H1 (cell line): ENCODE data around the gene VIT. TPM values are rescaled to one million over a fixed set of nuclear protein-coding genes. Genes with fewer than 3 reads are reported as not detected.

Experiments
- CTCF ChIA-PET: fragments of 300-600 bp; sonication (Branson Sonifier 250); formaldehyde crosslinking; loops from one replicate; lab custom pipeline; 2021; ENCODE audit not compliant: partially characterized antibody; lab: Charles Lee
- POLR2A ChIA-PET: fragments of 300-600 bp; sonication (Branson Sonifier 250); formaldehyde crosslinking; loops from one replicate; lab custom pipeline; 2021; ENCODE audit warnings: inconsistent platforms; ENCODE audit not compliant: partially characterized antibody; lab: Charles Lee
- DNase-seq, 2 experiments: peaks; one replicate each; pipeline versions ENCODE4 v3.0.0 to v3.0.0-alpha.2; 2010 to 2022; ENCODE audit warnings: low spot score in 2 of 2, low read depth in 1 of 2, mixed read lengths in 1 of 2
- FAIRE-seq: peaks from 2 replicates; lab custom pipeline; 2011; peaks lifted over from hg19 to GRCh38; lab: Jason Lieb, UNC
- H2AFZ ChIP-seq: 2 replicates; pipeline ENCODE4 v1.8.1; 2012; ENCODE audit warnings: low read length, inconsistent platforms
- H2AK5ac ChIP-seq: 2 replicates; pipeline ENCODE4 v1.6.1; 2013; ENCODE audit warnings: low read depth, low read length
- H2BK120ac ChIP-seq: replicated peaks from 2 replicates; pipeline ENCODE3; 2013; ENCODE audit warnings: low read depth, low read length, inconsistent platforms
- H2BK12ac ChIP-seq: 2 replicates; pipeline ENCODE4 v1.6.1; 2013; ENCODE audit warnings: low read depth, low read length
- H2BK15ac ChIP-seq: 2 replicates; pipeline ENCODE4 v1.6.1; 2013; ENCODE audit warnings: low read length
- H2BK20ac ChIP-seq: 2 replicates; pipeline ENCODE4 v1.6.1; 2013; ENCODE audit warnings: low read length
- H2BK5ac ChIP-seq: 2 replicates; pipeline ENCODE4 v1.6.1; 2013; ENCODE audit warnings: low read depth, low read length
- H3K14ac ChIP-seq: 2 replicates; pipeline ENCODE4 v1.6.1; 2013; ENCODE audit warnings: inconsistent platforms; ENCODE audit not compliant: insufficient read length
- H3K18ac ChIP-seq: 2 replicates; pipeline ENCODE4 v1.6.1; 2013; ENCODE audit warnings: low read length; ENCODE audit errors: extremely low read depth
- H3K23ac ChIP-seq: 2 replicates; pipeline ENCODE4 v1.6.1; 2013; ENCODE audit warnings: inconsistent platforms; ENCODE audit not compliant: insufficient read length
- H3K23me2 ChIP-seq: 2 replicates; pipeline ENCODE4 v1.6.1; 2013; ENCODE audit warnings: low read depth, low read length
- H3K27ac ChIP-seq: 2 replicates; pipeline ENCODE4 v1.6.1; 2011; ENCODE audit warnings: low read depth, low read length, inconsistent platforms
- H3K27me3 ChIP-seq, 4 experiments: replicated peaks in 1 of 4; 1 replicate in 1 of 4; 2 replicates in 3 of 4; pipeline versions ENCODE4 v1.6.1 to v1.8.1; 2011 to 2013; ENCODE audit warnings: low read length in 3 of 4, mild to moderate bottlenecking in 3 of 4, inconsistent platforms in 2 of 4, mixed read lengths in 2 of 4, moderate library complexity in 1 of 4; ENCODE audit not compliant: control insufficient read depth in 3 of 4, insufficient read depth in 3 of 4; ENCODE audit errors: extremely low read depth in 1 of 4
- H3K36me3 ChIP-seq, 4 experiments: 2 replicates each; pipeline versions ENCODE4 v1.6.1 to v1.8.1; 2011 to 2013; ENCODE audit warnings: mild to moderate bottlenecking in 4 of 4, low read length in 3 of 4, moderate library complexity in 2 of 4, control low read depth in 1 of 4, inconsistent platforms in 1 of 4; ENCODE audit not compliant: insufficient read depth in 4 of 4, control insufficient read depth in 2 of 4
- H3K4ac ChIP-seq: replicated peaks from 2 replicates; pipeline ENCODE3; 2013; ENCODE audit warnings: low read length, low read depth, mixed read lengths, inconsistent platforms; ENCODE audit not compliant: insufficient read length
- H3K4me1 ChIP-seq, 4 experiments: replicated peaks in 1 of 4; 1 replicate in 1 of 4; 2 replicates in 3 of 4; pipeline versions ENCODE4 v1.6.1 to v1.8.1; 2011 to 2013; ENCODE audit warnings: low read length in 3 of 4, inconsistent platforms in 2 of 4, mixed read lengths in 1 of 4; ENCODE audit not compliant: insufficient read depth in 4 of 4, control insufficient read depth in 3 of 4
- H3K4me2 ChIP-seq, 2 experiments: 2 replicates each; pipeline versions ENCODE4 v1.6.1 to v1.8.1; 2011 to 2013; ENCODE audit warnings: low read depth in 2 of 2, low read length in 2 of 2, control low read depth in 1 of 2, inconsistent platforms in 1 of 2, mild to moderate bottlenecking in 1 of 2; ENCODE audit not compliant: insufficient read depth in 1 of 2
- H3K4me3 ChIP-seq, 4 experiments: fragments of 200-600, 300-600 bp in 1 of 4; sonication (generic), shearing (Covaris generic), sonication (Bioruptor Twin) in 1 of 4; 2 replicates each; pipeline versions ENCODE4 v1.5.1 to v1.8.1; 2011 to 2016; ENCODE audit warnings: low read length in 4 of 4, low read depth in 3 of 4, control low read depth in 2 of 4, inconsistent platforms in 2 of 4, mild to moderate bottlenecking in 2 of 4, mixed read lengths in 1 of 4, moderate library complexity in 1 of 4; ENCODE audit not compliant: insufficient read depth in 2 of 4; ENCODE audit errors: extremely low read depth in 1 of 4
- H3K56ac ChIP-seq: replicated peaks from 2 replicates; pipeline ENCODE3; 2013; ENCODE audit warnings: low read depth, mild to moderate bottlenecking, mixed read lengths, low read length, inconsistent platforms; ENCODE audit not compliant: insufficient read length
- H3K79me1 ChIP-seq: 2 replicates; pipeline ENCODE4 v1.6.1; 2013; ENCODE audit warnings: low read depth, low read length, control low read depth
- H3K79me2 ChIP-seq, 2 experiments: 2 replicates each; pipeline versions ENCODE4 v1.6.1 to v1.8.1; 2012 to 2013; ENCODE audit warnings: low read length in 2 of 2, mild to moderate bottlenecking in 2 of 2, inconsistent platforms in 1 of 2; ENCODE audit not compliant: insufficient read depth in 2 of 2, control insufficient read depth in 1 of 2
- H3K9ac ChIP-seq, 4 experiments: replicated peaks in 1 of 4; 1 replicate in 1 of 4; 2 replicates in 3 of 4; pipeline versions ENCODE4 v1.6.1 to v1.8.1; 2011 to 2013; ENCODE audit warnings: low read depth in 3 of 4, low read length in 3 of 4, control low read depth in 2 of 4, mild to moderate bottlenecking in 2 of 4, moderate library complexity in 2 of 4, inconsistent platforms in 1 of 4; ENCODE audit errors: extremely low read depth in 1 of 4
- H3K9me3 ChIP-seq, 2 experiments: 2 replicates each; pipeline versions ENCODE4 v1.6.1 to v1.8.1; 2012 to 2013; ENCODE audit warnings: mild to moderate bottlenecking in 2 of 2, moderate library complexity in 2 of 2, control low read depth in 1 of 2, inconsistent platforms in 1 of 2, low read depth in 1 of 2, low read length in 1 of 2, mixed read lengths in 1 of 2; ENCODE audit not compliant: insufficient read depth in 2 of 2
- H4K20me1 ChIP-seq, 2 experiments: replicated peaks in 1 of 2; 2 replicates each; pipeline versions ENCODE3 to v1.8.1; 2011 to 2013; ENCODE audit warnings: inconsistent platforms in 2 of 2, low read length in 2 of 2, mild to moderate bottlenecking in 1 of 2; ENCODE audit not compliant: insufficient read depth in 2 of 2, control insufficient read depth in 1 of 2
- H4K5ac ChIP-seq: 2 replicates; pipeline ENCODE4 v1.6.1; 2013; ENCODE audit warnings: low read length, low read depth, mixed read lengths, inconsistent platforms; ENCODE audit not compliant: insufficient read length
- H4K8ac ChIP-seq: 2 replicates; pipeline ENCODE4 v1.8.0; 2013; ENCODE audit warnings: mild to moderate bottlenecking, moderate library complexity, low read length, inconsistent platforms; ENCODE audit not compliant: insufficient read depth; ENCODE audit errors: extremely low read depth
- H4K91ac ChIP-seq: replicated peaks from 2 replicates; pipeline ENCODE3; 2013; ENCODE audit warnings: low read length, mixed read lengths, inconsistent platforms; ENCODE audit not compliant: insufficient read length
- CREB1 ChIP-seq: IDR thresholded peaks from 2 replicates; pipeline ENCODE4 v1.6.1; 2012; ENCODE audit warnings: inconsistent platforms
- EP300 ChIP-seq, 2 experiments: IDR thresholded peaks; 1 replicate in 1 of 2; 2 replicates in 1 of 2; pipeline ENCODE4 v1.6.1; 2011 to 2012; ENCODE audit warnings: low read depth in 2 of 2, low read length in 2 of 2, mild to moderate bottlenecking in 2 of 2, borderline replicate concordance in 1 of 2, inconsistent platforms in 1 of 2, moderate library complexity in 1 of 2
- FOSL1 ChIP-seq: IDR thresholded peaks from 2 replicates; pipeline ENCODE4 v1.6.1; 2011; ENCODE audit warnings: mild to moderate bottlenecking, low read depth, low read length, moderate library complexity; ENCODE audit not compliant: insufficient read depth
- JUND ChIP-seq: IDR thresholded peaks from 2 replicates; pipeline ENCODE4 v1.6.1; 2011; ENCODE audit warnings: mild to moderate bottlenecking, improper control_type of control experiment, low read length
- POU5F1 ChIP-seq: IDR thresholded peaks from 2 replicates; pipeline ENCODE4 v1.6.1; 2011; ENCODE audit warnings: low read depth, mild to moderate bottlenecking, low read length, moderate library complexity
- RBBP5 ChIP-seq: IDR thresholded peaks from 2 replicates; pipeline ENCODE4 v1.7.1; 2012; ENCODE audit warnings: low read depth, mild to moderate bottlenecking, inconsistent platforms, low read length, moderate library complexity, borderline replicate concordance
- SIRT6 ChIP-seq: IDR thresholded peaks from one replicate; pipeline ENCODE4 v1.7.1; 2012; ENCODE audit warnings: low read length, inconsistent platforms
- SP2 ChIP-seq: IDR thresholded peaks from 2 replicates; pipeline ENCODE4 v1.6.1; 2012; ENCODE audit warnings: mild to moderate bottlenecking, low read length, inconsistent platforms
- SRF ChIP-seq: IDR thresholded peaks from 2 replicates; pipeline ENCODE4 v1.6.1; 2011; ENCODE audit warnings: mild to moderate bottlenecking, low read depth, low read length, moderate library complexity
- SUZ12 ChIP-seq: fragments of 200-600 bp; sonication (generic); IDR thresholded peaks from 2 replicates; pipeline ENCODE4 v1.6.1; 2012; ENCODE audit warnings: mild to moderate bottlenecking, inconsistent platforms, low read length, moderate library complexity, mixed read lengths
- YY1 ChIP-seq: IDR thresholded peaks from 2 replicates; pipeline ENCODE4 v1.6.1; 2011; ENCODE audit warnings: low read depth, mild to moderate bottlenecking, low read length
- whole genome bisulfite sequencing, 2 experiments: shearing (Covaris generic) in 1 of 2; methylation state at CpG; one replicate each; pipeline versions ENCODE4 v1.1.6 to v1.1.7; 2013 to 2015; ENCODE audit warnings: low lambda C conversion rate in 2 of 2, mixed read lengths in 2 of 2, inconsistent platforms in 1 of 2, low coverage in 1 of 2, missing lambda C conversion rate in 1 of 2; ENCODE audit not compliant: insufficient replicate concordance in 2 of 2, insufficient coverage in 1 of 2, insufficient read length in 1 of 2; ENCODE audit errors: extremely low coverage in 1 of 2, missing lambda C conversion rate in 1 of 2; 5-methylcytosine and 5-hydroxymethylcytosine counted together
- polyA plus RNA-seq, 7 experiments: library from polyadenylated mRNA; depleted of rRNA in 3 of 7; stranded (reverse) in 5 of 7; unstranded in 2 of 7; fragments of >200 nt in 5 of 7; fragments of 200-250 nt in 2 of 7; gene quantifications; 1 replicate in 5 of 7; 2 replicates in 1 of 7; 4 replicates in 1 of 7; pipeline versions ENCODE4 v1.2.1 to v1.2.3, GENCODE V29; 2011 to 2013; ENCODE audit warnings: missing spikeins in 2 of 7, mixed read lengths in 2 of 7
- total RNA-seq: library from RNA; stranded (reverse); fragmentation: NEBNext Ultra II Directional; extraction: Animal tissue kit (Norgen Biotek cat#: 25700); gene quantifications from 2 replicates; pipeline ENCODE4 v1.2.1, GENCODE V29; 2021
- TF ChIP-seq, protein P1 (sequence below): IDR thresholded peaks from 2 replicates; pipeline ENCODE4 v1.6.1; 2011; ENCODE audit warnings: low read length, improper control_type of control experiment

The VIT gene
- total and polyA plus RNA-seq, 2 of the 8 experiments (the other 6 are each of a cell fraction or from before 2014, with no cell fraction given) = 0.03 TPM; not detected in 1

DNA sequence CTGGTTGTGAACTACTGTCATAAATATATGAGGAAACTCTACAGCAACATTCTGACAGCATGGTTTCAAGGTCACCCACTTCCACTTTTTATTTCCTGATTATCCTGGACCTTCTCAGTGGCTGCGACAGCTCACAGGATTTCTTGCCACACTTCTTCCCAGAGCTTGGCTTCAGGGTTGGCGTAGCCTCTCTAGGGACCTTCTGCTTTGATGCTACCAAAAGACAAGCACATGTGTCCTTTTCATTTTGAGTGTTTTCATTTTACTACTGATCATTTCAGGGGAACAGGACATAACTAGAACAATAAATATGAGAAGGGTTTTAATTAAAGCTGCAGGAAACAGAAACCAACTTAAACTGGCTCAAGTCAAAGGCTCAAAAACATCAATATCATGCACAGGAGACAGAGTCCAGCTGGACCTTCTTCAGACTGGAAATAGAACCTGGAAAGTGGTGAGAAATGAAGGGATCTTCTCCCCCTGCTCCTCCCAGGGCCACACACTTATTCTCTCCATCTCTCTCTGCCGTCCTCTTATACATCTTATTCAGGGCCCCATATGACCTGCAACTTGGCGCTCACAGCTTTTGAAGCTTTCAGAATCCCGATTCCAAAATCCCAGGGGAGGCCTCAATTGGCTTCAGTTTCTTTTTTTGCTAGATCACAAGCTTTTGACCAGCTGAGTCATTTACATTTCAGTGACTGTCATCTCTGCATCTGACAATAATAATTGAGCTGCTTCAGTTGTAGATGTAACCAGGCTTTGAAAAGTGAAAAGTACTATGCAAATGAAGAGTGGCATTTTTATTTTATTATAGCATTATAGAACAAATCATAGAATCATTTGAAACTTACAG, 9.7 kb downstream of the VIT start:
- Histone ChIP-seq H3K4me3 (no peak overlapping the region), H4K91ac (no peak overlapping the region), H4K8ac (no peak overlapping the region), H3K36me3 (no peaks in the 10 kb centered on the region), H3K27me3 (no peaks in the 10 kb centered on the region), H2BK120ac (no peak overlapping the region), H3K14ac (no peak overlapping the region), H2BK20ac (no peak overlapping the region), H3K23me2 (no peaks in the 10 kb centered on the region), H3K9ac (no peak overlapping the region), H3K4me1 (peaks cover 0 to 3% (median 0%) of the 10 kb centered on the region in 4 experiments; a peak in 1 of 7 replicates), H3K79me1 (no peaks in the 10 kb centered on the region), H4K20me1 (no peaks in the 10 kb centered on the region), H3K27ac (no peak overlapping the region), H2AFZ (no peak overlapping the region), H3K9me3 (peaks cover 0 to 9% of the 10 kb centered on the region in 2 experiments; a peak in 1 of 4 replicates), H3K4me2 (no peak overlapping the region), H2BK12ac (no peak overlapping the region), H3K79me2 (no peaks in the 10 kb centered on the region), H3K56ac (no peak overlapping the region), H2BK5ac (no peak overlapping the region), H3K23ac (no peak overlapping the region), H4K5ac (no peak overlapping the region), H2AK5ac (no peak overlapping the region), H2BK15ac (no peak overlapping the region), H3K18ac (no peak overlapping the region), H3K4ac (no peak overlapping the region)
- ChIA-PET CTCF (interaction anchor here (0.6 to 2.3 kb wide), 7 partner anchors 13 to 72 kb away, joined by 3 to 6 read pairs (median 3); no protein-coding TSS in a partner anchor), POLR2A (no interaction called here)
- WGBS, 2 experiments = 95% methylated on average over 5 of the region's 5 CpGs; no CpG with 5 or more reads in 1 of the 2 experiments
- no peak for DNase-seq
- no peak for FAIRE-seq
- TF ChIP-seq CREB1 (no peak), SP2 (no peak), POU5F1 (no peak), JUND (no peak), SIRT6 (no peak), FOSL1 (no peak), EP300 (IDR thresholded peaks at IDR 0.05; ENCODE audit: borderline replicate concordance in 1 of 2, low read depth in 2 of 2, low read length in 2 of 2) (no peak), RBBP5 (no peak), YY1 (no peak), SUZ12 (no peak), SRF (no peak)
- TF ChIP-seq, protein P1, sequence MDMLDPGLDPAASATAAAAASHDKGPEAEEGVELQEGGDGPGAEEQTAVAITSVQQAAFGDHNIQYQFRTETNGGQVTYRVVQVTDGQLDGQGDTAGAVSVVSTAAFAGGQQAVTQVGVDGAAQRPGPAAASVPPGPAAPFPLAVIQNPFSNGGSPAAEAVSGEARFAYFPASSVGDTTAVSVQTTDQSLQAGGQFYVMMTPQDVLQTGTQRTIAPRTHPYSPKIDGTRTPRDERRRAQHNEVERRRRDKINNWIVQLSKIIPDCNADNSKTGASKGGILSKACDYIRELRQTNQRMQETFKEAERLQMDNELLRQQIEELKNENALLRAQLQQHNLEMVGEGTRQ = no peak
